HG02981 (cell line): Measurements from ENCODE around the gene AOPEP.

ENCODE experiments used
- ATAC-seq: cut with Tn5 transposase; IDR thresholded peaks from one replicate; pipeline ENCODE4 v1.9.1; 2021; ENCODE audit warnings: mild to moderate bottlenecking, moderate library complexity; ENCODE audit not compliant: unreplicated experiment

The AOPEP gene

DNA sequence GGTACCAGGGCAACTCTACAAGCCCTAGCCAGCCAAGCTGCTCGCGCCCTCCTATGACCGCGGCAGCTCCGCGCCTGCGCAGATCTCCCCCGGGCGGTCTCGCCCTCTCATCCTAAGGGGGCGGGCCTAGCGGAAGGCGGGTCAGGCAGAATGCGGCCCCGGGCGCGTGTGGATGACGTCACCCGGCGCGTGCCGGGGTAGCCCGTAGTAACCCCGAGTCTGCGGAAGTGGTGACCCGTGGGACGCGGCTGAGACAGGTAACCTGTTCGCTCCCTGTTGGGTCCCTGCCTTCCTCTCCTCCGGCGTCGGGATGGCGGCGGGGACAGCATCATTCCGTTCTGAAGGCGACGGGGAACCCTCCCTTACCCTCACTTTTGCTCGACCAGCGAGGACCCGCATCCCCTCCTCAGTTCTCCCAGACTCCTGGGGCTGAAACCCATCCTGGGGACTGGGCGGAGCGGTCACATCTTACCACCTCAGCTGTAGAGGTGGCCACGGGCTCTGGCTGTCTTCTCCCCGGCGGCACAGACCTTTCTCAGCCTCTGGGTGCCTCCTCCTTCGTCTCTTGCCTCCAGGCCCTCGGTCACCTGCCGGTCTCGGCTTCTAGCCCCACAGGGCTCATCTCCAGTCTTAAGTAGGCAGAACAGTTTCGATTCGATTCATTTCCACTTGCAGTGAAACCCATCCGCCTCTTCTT is at the start of gene AOPEP:
AOPEP (plus strand) TSS at position 205 of the 697 bp plus-strand sequence. CDS start 33,085 bp downstream, outside the sequence.
- peak; percentile 93 for ATAC-seq

DNA sequence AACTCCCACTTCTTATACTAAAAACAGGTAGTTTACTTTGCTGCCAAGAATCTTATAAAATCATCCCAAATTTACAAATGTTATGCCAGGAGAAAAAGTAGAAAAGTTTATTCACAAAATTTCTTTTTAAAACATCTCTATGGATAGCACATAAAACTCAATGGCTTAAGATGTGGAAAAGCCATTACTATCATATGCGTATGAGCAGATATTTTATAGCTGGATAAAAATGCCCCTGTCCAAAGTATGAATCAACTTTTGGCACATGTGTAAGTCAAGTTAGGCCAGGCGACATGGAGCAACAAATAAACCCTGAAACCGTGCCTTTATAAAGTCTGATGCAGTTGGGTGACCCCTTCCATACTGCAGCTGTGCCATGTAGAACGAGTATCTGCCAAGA is 48.6 kb upstream of the AOPEP start:
- no peak for ATAC-seq

- ATAC-seq = no peak
Measured at GRCh38 chr9:94679587-94679986, 46.9 kb upstream of the AOPEP start.

DNA sequence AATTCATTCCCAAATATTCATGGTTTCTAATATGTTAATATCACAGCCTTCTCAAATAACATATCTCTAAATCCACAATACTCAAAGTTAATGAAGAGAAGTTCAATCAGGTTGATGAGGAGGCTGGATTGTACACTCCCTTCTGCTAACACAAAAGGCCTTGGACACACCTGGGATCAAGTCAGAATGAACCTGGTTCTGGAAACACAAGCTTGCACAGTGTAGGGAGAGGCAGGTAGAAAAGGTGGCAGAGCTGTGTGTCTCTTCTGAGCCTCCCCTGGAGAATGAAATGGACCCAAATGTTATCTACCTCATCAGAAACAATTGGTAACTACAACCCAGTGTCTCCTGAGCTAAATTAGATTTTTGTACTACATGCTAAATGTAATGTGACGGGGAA is 46.5 kb upstream of the AOPEP start:
- no peak for ATAC-seq

- no peak for ATAC-seq
Measured at GRCh38 chr9:94680621-94681020, 45.9 kb upstream of the AOPEP start.

DNA sequence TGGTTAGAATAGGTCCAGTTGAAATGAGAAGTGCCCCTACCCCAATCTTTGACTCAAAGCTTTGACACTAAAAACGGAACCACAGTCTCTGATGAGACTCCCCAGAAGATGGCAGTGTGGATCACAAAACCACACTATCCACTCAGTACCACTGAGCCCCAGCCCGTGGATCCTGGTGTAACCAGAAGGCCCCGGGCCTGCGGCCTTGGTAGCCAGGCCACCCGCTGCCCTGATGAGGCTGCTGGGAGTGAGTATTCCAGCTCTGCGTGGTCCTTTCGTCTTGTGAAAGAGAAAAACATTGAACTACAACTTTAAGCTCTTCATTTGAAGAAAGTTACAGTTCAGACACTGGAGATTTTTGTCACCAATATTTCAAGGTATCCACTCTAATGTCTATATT is 45.0 kb upstream of the AOPEP start:
- ATAC-seq = no peak

DNA sequence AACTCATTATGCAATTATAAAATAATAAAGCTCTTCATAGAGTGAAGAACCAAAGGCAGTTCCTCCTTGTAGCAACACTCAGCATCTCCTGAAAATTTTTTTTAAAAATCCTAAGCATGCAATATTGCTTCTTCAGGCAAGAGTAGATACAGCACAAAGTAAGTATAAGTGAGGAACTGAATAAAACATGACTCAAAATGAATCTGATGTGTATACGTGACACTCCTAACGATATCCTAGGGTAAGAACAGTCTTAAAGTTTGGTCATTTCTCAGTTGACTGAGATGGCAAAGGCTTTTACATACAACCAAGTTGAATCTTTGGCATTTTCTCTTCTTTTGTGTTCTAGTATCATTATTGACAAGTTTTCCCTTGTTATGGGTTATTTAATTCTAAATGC is 41.1 kb upstream of the AOPEP start:
- ATAC-seq = no peak

GRCh38 chr9:94687451-94687850 is 39.0 kb upstream of the AOPEP start:
- no peak for ATAC-seq

- no peak for ATAC-seq
Measured at GRCh38 chr9:94690344-94690743, 36.2 kb upstream of the AOPEP start.

DNA sequence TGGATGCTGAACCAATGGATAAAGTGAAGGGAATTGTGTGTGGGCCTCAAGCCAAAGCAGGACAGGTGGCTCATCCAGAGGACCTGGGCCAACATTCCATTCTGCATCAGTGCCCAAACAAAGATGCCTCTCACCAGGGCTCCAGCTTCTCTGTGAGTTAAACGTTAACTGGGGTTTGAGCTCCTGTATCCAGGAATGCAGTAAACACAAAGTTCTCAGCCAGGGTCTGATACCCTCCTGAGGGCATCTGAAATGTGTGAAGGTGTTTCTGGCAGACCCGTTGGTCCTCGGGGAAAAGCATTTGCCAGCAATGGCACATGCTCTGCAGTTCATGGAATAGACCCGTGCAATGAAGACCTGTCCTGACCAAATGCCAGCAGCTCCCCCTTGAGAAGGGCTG is 33.9 kb upstream of the AOPEP start:
- no peak for ATAC-seq

DNA sequence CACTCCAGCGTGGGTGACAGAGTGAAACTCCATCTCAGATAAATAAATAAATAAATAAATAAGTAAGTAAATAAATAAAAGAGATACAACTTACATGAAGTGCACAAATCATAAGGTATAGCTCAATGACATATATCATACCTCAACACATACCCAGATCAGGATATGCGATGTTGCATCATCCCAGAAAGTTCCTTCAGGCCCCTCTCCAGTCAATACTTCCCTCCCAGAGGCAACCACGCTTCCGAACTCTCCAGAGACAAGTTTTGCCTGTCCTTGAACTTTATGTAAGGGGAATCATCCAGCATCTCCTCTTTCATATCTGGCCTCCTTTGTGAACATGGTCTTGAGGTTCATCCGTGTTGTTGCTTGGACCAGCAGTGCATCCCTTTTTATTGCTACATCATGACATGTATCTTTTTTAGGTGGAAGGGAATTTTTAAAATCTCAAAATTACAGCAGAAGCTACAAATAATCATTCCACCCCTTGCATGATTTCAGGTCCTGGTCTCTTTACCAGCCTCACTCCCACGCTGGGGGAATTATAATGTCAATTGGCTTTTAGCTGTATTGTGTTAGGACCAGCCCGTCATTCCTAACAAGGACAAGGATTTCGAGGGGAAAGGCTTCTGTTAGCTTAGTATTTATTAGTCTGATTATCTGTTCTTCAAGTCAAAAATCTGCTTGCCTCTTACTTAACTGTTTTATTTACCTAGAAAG is 32.9 kb upstream of the AOPEP start:
- no peak for ATAC-seq

GRCh38 chr9:94696545-94696944 is 30.0 kb upstream of the AOPEP start:
- ATAC-seq = no peak

GRCh38 chr9:94697972-94698581 is 28.4 kb upstream of the AOPEP start:
- no peak for ATAC-seq

DNA sequence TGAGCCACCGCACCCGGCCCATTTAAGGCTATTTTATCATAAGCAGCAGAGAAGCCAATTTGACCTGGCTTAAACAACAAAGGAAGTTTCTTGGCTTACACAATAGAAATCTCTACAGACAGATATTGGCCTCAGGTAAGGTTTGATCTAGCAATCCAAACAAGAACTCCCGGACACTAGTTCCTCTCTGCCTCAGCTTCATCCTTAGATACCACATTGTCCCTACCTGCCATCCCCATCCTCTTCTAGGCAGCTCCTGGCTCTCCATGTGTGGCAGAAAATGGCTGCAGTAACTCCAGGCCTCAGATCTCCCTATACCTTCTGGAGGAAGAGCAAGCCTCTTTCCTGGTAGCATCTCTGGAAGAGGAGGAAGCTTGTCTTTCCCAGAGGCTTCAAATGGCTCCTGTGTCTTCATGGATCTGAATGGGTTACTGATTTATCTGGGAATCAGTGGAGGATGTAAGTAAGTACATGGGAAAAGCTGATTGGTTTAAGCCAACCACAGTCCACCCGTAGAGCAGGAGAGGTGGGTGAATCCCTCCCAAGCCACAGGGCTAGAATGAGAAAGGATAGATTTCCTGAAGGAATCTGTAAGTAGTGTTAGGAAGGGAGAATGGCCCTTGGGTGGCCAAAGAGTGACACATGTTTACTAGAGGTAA is 26.7 kb upstream of the AOPEP start:
- no peak for ATAC-seq

DNA sequence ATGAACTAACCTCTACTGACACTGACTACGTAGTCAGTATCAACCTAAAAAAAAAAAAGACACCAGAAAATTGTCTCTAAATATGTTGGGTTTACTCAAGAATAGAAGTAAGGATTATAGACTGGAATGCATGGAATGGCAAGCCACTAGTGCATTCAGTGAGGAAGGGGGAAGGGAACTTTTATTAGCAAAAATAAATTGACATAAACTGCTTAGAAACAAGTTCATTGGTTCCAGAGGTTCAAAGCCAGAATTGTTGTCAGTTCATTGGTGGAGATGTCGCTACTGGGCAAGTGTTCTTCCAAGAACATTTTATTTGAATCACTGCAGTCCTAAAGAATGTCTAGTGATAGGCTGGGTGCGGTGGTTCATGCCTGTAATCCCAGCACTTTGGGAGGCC is 26.1 kb upstream of the AOPEP start:
- ATAC-seq = no peak

DNA sequence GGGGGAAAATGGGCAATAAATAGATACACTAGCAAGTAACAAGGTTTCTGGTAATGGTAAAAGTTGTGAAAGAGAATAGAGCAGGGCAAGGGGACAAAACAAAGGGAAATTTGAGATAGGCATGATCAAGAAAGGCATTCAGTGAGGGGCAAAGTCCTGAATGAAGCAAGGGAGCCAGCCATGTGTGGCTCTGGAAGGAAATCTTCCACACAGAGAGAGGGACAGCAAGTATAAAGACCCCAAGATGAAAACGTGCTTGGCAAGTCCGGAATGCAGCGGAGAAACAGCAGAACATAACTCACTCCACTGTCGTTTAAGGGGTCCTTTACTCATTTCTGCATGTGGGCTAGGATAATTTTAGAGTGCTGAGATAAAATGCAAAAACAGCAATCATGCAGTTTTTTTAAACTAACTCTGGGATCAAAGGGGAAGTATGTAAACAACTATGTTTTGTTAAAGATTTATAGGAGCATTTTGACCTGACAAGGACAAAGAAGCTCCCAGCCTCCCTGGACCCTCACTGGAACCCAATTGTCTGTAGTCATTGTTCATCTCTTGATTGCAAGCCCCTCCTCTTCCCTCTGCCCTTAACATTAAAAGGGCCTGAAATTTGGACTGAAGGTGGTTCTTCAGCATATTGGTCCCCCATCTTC is 22.9 kb upstream of the AOPEP start:
- no peak for ATAC-seq

DNA sequence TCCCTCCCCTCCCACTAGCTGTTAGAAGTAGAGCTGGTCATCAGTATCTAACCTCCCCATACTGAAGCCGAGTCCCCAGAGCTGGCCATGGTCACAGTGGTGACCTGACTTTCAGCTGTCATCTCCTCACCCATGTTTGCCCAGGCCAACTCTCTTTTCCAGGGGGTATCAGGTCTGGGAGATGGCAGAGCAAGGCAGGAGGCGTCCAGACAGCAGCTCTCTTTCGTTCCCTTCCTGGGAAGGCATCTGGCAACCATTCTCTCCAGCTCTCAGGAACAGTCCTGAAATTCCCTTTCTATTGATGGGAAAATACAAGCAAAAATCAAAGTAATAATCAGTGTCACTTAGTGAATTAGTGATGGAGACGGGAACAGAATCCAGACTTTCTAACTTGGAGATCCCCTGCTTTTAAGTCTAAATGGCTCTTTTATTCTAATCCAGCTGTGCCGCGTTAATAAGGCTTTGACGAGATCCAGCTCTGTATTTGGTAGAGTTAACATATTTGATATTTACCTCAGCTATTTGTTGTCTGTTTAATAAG is 21.3 kb upstream of the AOPEP start:
- no peak for ATAC-seq

DNA sequence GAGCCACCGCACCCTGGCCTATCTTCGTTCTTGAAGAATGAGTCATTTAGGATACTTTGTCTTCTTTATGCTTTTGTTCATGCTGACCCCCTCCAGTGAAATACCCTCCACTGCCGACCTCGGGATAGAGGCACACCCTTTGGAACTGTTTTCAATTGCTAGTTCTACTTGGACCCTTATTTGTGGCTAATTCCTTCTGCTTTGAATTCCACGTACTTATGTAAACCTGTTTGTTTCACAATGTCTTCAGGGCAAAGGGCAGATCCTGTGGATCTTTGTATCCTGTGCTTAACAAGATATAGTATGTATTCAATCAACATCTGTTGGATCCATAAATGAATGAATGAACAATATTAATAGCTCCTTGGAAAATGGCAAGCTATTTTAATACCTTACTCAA is 19.6 kb upstream of the AOPEP start:
- no peak for ATAC-seq

- ATAC-seq = no peak
Measured at GRCh38 chr9:94713436-94714215, 12.9 kb upstream of the AOPEP start.

DNA sequence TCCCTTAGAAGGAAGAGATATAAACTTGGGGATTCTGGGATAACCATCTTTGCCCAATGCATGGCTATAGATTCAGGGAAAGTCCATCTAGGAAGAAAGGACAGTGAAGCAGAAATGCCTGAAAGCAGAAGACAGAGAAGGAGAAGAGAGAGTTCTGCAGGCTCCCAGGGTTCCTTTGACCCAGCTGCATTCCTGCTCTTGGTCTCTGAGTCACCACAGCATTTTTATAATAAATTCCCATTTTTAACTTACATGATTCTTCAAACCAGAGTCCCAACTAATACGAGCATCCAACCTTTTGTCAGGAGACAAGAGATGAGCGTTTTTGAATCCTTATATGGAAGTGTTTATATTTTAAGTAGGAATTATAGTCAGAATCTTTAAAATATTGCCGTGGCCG is 12.0 kb upstream of the AOPEP start:
- no peak for ATAC-seq
